Suprapubic skin (tissue), 3 donors: ENCODE results near the gene ALDH1A1.

Source experiments
- CTCF ChIP-seq, 2 donors: fragments of 200-600 bp in 1 of 2; fragments of 450-650 bp in 1 of 2; sonication (generic) in 1 of 2; IDR thresholded peaks; one replicate each; pipeline ENCODE4 v1.5.1; 2016 to 2019; ENCODE audit warnings: antibody characterized with exemption in 2 of 2, mild to moderate bottlenecking in 1 of 2, moderate library complexity in 1 of 2
- POLR2AphosphoS5 ChIP-seq, 3 donors: sonication (generic); formaldehyde crosslinking; IDR thresholded peaks; one replicate each; pipeline ENCODE4 v1.6.1; 2017; ENCODE audit warnings: antibody characterized with exemption in 3 of 3

DNA sequence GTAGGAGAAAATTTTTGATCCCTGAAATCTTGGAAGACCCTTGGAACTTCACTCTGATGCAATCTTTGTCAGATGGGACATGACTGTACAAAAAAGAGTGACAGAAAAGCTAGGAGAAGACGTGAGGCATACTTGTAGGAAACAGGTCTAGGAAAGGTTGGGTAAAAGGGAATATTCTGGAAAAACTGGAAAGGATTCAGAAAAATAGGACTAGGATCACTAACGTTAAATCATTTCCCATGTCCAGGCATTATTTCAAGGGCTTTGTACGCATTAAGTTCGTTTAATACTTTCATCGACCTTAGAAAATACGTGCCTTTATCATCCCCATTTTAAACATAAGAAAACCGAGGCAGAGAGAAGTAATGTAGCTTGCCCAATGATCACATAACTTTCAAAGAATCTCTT lies 2.9 kb downstream of the ALDH1A1 start:
- no peak for TF ChIP-seq CTCF (IDR thresholded peaks at IDR 0.05)
- TF ChIP-seq POLR2AphosphoS5 (IDR thresholded peaks at IDR 0.05): no peak
